DMS153 (cell line): ENCODE measurements around the gene CEP97.

Experiments
- DNase-seq: peaks from one replicate; lab custom pipeline; 2025; lab: John Stamatoyannopoulos, UW

Gene CEP97

GRCh38 chr3:101813817-101814440 lies 89.5 kb downstream of the CEP97 start:
- no peak for DNase-seq

- peak; percentile 31 for DNase-seq
Measured at GRCh38 chr3:101814835-101815234, 90.4 kb downstream of the CEP97 start.

DNA sequence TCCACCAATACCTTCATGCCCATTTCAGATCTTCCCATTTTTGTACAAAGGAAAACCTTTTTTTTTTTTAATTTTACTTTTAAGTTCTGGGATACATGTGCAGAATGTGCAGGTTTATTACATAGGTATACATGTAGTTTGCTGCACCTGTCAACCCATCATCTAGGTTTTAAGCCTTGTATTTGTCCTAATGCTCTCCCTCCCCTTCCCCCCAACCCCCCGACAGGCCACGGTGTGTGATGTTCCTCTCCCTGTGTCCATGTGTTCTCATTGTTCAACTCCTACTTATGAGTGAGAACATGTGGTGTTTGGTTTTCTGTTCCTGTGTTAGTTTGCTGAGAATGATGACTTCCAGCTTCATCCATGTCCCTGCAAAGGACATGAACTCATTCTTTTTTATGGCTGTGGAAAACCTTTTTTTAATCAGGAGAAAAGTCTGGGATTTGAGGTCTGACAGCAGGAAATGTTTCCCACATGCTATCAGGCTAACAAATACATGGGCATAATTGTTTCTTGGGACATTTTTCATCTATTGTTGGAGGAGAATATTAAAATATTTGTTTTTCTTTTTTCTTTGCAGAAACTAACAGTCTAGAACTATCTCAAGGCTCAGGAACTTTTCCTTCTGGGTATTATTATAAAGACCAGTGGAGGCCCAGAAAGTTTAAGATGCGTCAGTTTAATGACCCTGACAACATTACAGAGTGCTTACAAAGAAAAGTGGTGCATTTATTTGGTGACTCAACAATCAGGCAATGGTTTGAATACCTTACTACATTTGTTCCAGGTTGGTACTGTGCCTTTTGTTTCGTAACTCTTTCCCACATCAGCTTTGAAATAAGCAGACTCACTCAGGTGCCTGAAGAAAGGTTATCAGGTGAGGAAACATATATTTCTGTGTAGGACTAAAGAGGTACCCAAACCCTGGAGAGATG lies 92.1 kb downstream of the CEP97 start:
- DNase-seq, result no peak

- DNase-seq, result no peak
Measured at GRCh38 chr3:101817992-101818391, 93.6 kb downstream of the CEP97 start.

DNA sequence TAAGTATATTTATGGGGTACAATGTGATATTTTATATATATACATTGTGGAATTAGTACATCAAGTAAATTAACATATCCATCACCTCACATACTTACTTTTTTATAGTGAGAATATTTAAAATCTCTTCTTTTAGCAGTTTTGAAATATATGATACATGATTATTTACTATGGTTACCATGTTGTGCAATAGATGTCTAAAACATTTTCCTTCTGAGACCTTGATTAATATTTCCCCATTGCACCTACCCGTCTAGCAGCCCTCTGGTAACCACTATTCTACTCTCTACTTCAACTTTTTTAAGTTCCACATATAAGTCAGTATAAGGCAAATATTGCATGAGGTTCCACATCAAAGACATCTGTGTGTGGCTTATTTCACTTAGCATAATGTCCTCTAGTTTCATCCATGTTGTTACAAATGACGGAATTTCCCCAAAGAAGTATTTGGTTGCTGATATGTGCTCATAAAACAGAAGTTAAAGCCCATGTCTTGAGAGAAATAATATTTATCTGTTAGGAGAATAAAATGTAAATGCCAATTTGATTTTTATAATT lies 95.3 kb downstream of the CEP97 start:
- no peak for DNase-seq
